GM19452 (cell line): ENCODE results near the gene OR4K14.
"Not testable (repeated sequence)": the region's sequence is repeated elsewhere in the genome, so short reads cannot be mapped to it uniquely, and the experiment has no call there.

Source experiments
- ATAC-seq: cut with Tn5 transposase; IDR thresholded peaks from one replicate; pipeline ENCODE4 v1.9.1; 2021; ENCODE audit not compliant: unreplicated experiment

The OR4K14 gene, protein sequence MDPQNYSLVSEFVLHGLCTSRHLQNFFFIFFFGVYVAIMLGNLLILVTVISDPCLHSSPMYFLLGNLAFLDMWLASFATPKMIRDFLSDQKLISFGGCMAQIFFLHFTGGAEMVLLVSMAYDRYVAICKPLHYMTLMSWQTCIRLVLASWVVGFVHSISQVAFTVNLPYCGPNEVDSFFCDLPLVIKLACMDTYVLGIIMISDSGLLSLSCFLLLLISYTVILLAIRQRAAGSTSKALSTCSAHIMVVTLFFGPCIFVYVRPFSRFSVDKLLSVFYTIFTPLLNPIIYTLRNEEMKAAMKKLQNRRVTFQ

DNA sequence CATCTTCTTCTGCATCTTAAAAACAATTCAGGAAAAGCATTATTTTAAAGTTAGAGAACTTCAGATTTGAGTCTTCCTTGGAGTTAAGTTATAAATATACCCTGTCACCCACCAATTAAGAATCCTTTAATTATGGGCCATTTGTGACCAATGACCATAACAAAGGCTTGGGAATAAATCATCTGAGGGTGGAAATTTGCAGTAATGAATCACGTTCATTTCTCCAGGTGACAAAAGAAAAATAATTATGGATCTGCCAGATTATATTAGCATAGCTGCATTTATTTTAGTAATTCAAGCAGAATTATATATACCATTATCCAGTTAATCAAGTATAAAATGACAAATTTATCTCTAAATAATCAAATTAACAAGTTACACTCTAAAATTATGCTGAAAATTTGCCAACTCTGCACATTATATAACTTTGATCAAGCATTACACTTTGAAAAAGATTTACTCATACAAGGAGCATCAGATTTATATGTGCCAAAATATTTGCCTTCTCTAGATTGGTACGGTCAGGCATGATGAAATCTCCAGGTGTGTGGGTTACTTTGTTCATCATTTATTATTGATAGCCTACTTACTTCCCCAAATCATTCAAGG lies at the start of gene OR4K14:
OR4K14 (minus strand) TSS at position 51 of the 609 bp plus-strand sequence. CDS start 4,114 bp downstream, outside the sequence.
- ATAC-seq = no peak

DNA sequence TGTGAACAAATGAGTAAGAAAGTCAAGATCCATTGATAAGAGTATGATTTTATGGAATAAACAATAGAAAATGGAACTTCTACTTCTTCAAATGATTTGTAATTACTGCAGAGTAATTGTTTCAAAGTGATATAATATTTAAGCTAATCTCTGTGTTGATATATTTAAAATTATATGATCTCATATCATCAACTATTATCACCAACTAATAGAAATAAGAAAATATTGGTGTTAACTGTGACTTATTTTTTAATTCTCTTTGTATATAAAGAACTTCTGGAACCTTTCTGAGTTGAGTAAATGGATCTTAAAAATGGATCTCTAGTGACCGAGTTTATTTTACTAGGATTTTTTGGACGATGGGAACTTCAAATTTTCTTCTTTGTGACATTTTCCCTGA lies 40.6 kb upstream of the OR4K14 start, which contains the start of gene OR4L1:
OR4L1 (plus strand) TSS at position 301 of the 400 bp plus-strand sequence; CDS start at position 301, 0 bp downstream.
- ATAC-seq = no peak

DNA sequence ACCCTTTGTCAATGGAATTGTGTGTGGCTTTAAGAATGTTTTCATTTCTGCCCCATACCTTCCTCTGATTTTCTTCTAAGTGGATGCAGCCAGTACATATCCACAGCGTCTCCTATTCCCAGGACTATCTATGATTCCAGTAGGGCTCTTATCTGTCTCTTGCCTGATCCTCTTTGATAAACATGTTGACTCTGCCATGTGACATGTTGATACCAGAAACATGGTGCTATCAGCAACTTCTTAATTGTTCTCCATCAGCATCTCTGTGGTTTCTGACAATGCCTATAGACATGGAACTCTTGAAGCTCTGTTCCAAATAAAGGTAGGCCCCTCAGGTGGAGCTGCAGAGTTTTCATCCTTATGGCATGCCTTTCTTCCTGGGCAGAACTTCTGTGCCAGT lies 29.1 kb upstream of the OR4K14 start:
- no peak for ATAC-seq

DNA sequence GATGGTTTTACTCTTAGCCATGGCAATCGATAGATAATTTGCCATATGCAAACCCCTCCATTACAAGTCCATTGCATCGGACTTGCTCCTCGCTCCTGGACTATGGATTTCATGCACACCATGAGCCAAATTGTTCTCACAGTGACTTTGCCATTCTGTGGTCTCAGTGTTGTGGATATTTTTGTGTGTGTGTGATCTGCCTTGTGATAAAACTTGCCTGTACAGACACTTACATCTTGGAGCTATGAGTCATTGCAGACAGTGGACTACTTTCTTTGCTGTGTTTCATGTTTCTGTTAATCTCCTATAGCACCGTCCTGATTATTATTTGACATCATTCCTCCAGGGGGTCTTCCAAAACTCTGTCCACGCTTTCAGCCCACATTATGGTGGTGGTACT lies 25.1 kb upstream of the OR4K14 start:
- ATAC-seq = no peak

DNA sequence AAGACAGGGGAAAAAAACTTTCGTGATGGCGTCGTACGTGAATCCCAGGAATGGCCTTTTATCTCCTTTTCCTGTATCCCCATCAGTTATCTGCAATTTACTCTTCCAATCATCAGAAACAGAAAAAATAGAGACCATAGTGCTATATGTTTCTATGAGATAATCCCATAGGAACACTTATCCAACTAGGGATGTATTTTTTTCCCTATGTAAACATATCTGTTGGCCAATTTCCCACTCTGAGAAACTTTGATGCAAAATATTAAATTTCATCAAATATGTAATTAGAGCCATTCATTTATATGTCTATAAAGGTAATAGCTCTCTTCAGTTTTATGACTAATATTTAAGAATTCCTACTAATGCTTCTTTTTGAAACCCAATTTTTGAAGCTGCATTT lies 16.8 kb upstream of the OR4K14 start, which contains the start of gene OR4K13:
OR4K13 (minus strand) TSS at position 101 of the 400 bp plus-strand sequence. CDS start 1,280 bp downstream, outside the sequence.
- no peak for ATAC-seq

DNA sequence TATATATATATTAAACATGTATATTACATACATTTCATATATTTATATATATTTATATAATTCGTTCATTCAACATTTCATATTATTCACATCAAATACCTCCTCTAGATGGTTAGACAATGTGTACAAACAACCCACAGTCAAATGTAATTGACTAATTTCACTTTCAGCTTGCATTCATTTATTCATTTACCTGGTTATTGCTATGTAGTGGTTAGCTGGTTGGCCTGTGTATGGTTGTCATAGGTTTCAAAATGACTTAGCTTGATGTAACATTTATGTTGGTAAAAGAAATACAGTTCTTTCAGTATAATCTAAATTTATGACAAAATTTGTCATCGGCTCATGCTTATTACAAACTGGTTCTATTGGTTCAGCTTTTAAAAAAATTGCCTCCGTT lies 16.3 kb upstream of the OR4K14 start:
- no peak for ATAC-seq

DNA sequence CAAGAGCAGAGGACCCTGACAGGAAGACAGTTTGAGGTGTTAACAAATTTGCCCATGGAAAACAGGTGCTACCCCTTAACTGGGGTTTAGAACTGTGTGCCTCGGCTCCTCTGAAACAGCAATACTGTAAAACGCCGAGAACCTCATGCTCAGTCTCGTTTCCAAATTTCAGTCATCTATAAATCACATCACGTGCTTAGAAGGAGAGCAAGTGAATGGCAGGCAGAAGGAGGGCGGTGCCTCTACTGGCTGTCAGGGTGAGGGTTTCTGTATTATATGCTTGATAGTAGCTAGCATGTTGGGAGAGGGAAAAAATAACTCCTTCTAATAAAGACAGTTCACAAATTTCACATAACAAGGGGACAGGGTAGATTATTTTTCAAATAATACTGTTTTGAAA lies 12.0 kb upstream of the OR4K14 start:
- ATAC-seq = no peak

DNA sequence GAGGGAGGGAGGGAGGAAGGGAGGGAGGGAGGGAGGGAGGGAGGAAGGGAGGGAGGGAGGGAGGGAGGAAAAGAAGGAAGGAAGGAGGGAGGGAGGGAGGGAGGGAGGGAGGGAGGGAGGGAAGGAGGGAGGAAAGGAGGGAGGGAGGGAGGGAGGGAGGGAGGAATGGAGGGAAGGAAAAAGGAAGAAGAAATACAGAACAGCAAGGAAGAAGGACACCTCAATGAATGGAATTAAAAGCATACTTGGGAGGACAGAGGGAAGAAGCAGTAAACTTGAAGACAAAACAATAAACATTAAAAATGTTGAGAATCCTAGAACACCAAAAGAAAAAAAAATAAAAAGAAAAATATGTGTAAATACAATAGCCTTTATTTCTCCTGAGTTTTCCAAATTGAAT lies 11.0 kb downstream of the OR4K14 start:
- no peak for ATAC-seq

DNA sequence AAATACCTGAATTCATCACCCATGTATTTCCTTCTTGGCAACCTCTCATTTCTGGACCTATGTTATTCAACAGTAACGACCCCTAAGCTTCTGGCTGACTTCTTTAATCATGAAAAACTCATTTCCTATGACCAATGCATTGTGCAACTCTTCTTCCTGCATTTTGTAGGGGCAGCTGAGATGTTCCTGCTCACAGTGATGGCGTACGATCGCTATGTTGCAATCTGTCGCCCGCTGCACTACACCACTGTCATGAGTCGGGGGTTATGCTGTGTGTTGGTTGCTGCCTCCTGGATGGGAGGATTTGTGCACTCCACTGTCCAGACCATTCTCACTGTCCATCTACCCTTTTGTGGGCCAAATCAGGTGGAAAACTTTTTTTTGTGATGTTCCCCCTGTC lies 16.8 kb downstream of the OR4K14 start:
- no peak for ATAC-seq

DNA sequence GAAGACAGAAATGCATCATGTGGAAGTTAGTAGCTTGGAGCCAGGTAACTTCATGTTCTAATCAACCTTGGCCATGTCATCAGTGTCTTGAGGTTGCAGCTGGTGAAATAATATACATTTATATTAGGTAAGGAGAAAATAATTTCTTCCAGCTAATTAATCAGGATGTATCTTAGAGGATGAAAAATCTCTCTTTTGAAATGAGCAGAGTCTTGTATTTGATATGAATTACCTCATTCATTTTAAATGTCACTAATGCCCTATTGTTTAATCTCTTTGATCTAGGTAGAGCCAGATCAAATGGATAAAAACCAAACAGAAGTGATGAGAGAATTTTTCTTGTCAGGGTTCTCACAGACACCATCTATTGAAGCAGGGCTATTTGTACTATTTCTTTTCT lies 17.2 kb downstream of the OR4K14 start, which contains the start of gene OR4Q2:
OR4Q2 (plus strand) TSS at position 301 of the 400 bp plus-strand sequence.
- no peak for ATAC-seq

DNA sequence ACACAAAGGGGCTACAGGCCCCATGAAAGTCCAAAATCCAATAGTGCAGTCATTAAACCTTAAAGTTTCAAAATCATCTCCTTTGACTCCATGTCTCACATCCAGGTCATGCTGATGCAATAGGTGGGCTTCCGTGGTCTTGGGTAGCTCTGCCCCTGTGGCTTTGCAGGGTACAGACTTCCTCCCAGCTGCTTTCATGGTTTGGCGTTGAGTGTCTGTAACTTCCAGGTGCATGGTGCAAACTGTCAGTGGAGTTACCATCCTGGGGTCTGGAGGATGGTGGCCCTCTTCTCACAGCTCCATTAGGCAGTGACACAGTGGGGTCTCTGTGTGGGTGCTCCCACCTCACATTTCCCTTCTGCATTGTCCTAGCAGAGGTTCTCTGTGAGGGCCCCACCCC lies 25.7 kb downstream of the OR4K14 start:
- no peak for ATAC-seq

DNA sequence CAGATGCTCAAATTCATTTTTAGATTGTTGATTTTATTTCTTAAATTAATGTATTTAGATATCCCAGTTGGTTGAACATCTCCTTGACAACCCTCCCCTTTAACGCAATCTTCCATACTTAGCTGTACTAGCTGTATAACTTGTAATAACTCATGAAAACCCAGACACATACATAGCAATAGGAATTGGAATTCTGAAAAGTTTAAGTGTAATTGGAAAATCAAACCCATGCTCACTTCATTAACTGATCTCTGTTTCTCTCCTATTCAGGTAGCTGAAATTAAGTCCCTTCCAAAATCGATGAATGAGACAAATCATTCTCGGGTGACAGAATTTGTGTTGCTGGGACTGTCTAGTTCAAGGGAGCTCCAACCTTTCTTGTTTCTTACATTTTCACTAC lies 43.8 kb downstream of the OR4K14 start, which contains the start of gene OR4K15:
OR4K15 (plus strand) TSS at position 301 of the 400 bp plus-strand sequence; CDS start at position 301, 0 bp downstream.
- ATAC-seq = no peak

DNA sequence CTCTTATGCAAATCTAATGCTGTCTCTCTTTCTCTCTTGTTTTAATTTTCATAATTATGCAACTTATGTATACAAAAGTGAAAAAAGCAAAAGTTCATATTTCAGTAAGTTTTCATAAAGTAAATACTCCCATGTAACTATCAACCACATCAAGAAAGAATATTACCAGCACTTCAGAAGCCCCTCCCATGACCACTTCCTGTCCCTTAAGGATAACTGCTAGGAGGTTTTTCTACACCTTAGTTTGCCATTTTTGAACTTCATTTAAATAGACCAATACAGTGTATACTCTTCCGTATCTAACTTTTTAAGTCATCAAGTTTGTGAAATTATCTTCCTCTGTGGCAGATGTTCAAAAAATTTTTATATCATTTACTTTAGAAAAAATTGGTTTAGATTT lies 44.3 kb downstream of the OR4K14 start:
- ATAC-seq = no peak

DNA sequence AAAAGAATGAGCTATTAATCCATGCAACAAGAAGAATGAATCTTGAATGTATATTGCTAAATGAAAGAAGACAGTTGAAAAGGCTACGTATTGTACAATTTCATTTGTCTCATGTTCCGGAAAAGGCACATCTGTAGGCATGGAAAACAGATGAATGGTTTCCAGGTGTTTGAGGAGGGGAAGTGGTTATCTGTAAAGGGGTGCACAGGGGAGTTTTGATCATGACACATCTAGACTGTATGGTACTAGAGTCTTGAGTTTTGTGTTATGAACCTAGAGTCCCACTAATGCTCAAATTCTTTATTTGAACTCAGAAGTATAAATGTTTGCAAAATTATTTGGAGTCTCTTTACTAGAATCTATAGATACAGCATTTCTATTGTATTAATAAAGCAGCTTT lies 49.4 kb downstream of the OR4K14 start:
- ATAC-seq = not testable (repeated sequence)
